ENCODE results near the gene PIGP.

DNA sequence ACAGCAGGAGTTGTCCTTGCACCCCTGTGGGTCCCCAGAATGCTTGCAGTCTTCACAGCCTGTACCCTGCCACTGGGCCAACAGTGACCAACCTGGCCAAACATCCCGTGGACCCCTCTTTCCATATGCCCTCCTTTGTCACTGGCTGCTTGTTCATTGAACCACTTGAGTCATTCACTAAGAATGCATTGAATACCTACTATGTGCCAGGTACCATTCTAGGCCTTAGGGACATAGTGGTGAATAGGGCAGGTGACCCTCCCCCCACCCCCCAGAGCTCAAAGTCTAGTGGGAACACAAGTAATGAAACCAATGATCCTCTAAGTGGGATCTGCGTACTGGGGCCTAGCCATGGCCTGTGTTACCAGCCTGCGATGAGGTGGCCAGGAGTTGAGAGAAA lies 28.2 kb downstream of the PIGP start:
- TF ChIP-seq POLR2AphosphoS5 (IDR thresholded peaks at IDR 0.05; ENCODE audit: borderline replicate concordance, low read depth, low read length) (no peak), EZH2 (IDR thresholded peaks at IDR 0.05) (no peak), FOXP2 (optimal IDR thresholded peaks at IDR 0.05; ENCODE audit: control extremely low read depth, extremely low read length, insufficient read depth) (no peak)
